ENCODE data around the gene COX8A.

Gene COX8A

GRCh38 chr11:64003807-64004589 is 29.6 kb downstream of the COX8A start:
- no peak for DNase-seq

DNA sequence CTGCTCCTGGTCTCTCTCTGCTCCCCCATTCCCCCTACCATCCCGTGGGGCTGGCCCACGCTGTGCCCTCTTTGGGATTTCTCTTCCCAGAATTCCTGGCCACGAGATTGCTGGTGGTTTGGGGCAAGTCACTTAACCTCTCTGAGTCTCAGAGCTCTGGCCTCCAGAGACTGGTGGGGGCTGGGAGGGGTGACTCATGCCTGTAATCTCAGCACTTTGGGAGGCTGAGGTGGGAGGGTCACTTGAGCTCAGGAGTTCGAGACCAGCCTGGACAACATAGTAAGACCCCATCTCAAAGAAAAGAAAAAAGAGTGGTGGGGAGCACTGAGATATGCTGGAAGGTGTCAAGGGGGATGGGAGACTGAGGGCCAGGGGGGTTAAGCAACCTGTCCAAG is 30.2 kb downstream of the COX8A start:
- DNase-seq, result no peak

GRCh38 chr11:64005691-64006090 is 31.3 kb downstream of the COX8A start:
- no peak for DNase-seq

DNA sequence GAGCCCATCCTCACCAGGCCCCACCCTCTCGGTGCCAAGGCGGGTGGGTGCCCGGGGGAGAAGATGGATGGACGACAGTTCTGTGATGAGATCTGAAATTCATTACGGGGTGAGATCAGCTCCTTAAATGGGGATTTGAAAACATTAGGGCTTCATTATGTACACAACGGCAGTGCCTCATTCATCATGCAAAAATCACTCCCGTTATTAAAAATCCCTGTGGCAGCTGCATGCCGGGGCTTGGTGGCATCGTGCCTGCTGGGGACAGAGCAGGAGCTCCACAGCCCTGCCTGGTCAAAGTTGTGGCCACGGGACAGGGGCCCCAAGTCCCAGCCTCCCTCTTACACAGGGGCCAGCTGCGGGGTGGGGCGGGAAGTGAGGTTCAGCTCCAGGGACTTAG is 32.0 kb downstream of the COX8A start:
- no peak for DNase-seq

- no peak for DNase-seq
These were observed 32.8 kb downstream of the COX8A start for GRCh38 chr11:64007160-64007628.

GRCh38 chr11:64007629-64008282 is 33.3 kb downstream of the COX8A start:
- no peak for DNase-seq

DNA sequence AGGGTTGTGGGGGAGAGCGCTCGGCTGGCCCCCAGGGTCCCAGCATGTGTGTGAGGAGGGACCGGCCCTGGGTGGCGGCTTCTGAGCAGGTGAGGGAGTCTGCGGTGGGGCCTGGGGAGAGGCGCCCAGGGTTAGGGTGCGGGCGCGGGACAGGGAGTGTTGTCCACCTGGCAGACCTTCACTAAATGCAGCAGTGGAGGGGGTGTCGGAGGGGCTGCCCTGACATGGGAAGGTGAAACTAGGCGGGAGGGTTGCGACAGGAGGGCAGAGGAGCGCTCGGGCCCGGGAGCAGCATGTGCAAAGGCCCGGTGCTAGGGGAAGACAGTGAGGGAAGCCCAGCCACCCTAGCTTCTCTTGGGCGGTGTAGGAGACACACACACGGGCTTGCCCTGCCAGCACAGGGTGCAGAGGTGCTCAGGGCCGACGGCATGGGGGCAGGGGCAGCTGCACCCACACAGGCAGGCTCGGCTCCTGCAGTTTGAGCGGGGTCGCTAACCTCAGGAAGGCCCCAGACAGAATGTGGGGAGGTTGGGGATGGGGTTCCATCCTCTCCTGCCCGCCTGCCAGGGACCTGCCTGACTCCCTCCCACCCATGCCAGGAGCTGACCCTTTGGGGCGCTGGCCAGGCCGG is 34.0 kb downstream of the COX8A start:
- no peak for DNase-seq

GRCh38 chr11:64008914-64009633 is 34.7 kb downstream of the COX8A start:
- no peak for DNase-seq

DNA sequence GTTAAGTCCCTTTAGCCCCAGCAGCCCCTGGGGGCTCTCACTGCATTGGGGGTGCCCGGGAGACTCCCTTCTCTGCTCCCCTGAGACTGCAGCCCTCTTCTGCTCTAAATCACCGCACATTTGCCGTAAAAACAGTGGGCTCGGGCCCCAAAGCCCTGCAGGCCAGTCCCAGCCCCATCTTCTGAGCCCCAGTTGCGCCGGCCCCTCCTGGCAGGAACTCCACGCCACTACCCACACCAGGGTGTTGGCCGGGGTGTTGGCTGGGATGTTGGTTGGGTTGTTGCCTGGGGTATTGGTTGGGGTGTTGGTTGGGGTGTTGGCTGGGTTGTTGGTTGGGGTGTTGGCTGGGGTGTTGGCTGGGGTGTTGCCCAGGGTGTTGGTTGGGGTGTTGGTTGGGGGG is 35.3 kb downstream of the COX8A start:
- no peak for DNase-seq

GRCh38 chr11:64010783-64011182 is 36.4 kb downstream of the COX8A start:
- DNase-seq, result no peak

GRCh38 chr11:64011371-64011770 is 37.0 kb downstream of the COX8A start:
- no peak for DNase-seq

DNA sequence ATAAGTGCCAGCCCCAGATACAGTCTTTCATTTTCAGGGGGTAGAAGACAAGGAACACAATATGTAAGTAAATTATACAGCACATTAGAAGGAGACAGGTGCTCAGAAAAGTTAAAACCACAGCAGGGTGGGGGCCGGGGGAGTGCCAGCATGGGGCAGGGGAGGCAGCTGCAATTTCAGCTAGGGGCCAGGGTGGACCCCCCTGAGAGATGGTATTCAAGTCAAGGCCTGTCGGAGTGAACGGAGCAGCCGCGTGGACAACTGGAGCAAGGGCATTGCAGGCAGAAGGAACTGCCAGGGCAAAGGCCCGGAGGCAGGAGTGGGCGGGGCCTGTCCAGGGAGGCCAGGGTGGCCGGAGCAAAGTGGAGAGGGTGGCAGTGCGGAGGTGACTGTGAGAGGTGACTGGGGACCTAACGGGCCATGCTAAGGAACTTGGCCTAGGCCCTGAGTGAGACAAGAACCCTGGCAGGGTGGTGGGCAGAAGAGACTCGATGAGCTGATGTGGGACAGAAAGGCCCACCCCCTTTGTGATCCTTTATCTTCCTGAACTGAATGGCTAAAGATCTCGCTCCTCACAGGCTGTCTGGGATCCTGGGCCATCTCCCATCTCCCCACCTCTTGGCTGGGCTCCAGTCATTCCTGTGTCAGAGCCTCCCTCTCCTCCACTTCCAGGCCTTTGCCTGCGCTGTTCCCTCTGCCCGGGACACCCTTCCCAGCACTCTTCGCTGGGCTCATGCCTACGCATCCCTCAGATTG is 38.9 kb downstream of the COX8A start:
- DNase-seq, result no peak

DNA sequence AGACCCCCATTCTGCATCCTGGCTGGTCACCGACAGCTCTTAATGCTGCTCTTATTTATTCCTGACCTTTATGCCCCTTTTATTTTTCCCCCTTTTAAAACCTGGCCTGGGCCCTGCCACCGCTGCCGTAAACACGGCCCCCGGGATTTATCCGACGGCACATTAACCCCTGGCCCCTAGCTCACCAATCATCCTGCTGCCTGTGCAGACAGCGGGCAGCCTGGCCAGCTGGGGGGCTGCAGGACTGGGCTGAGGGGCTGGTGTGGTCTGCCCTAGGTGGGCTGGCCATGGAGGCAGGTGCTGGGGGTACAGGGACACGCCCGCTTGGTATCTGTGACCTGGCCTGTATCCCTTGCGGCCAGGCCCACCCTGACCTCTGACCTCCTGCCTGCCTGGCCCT is 39.9 kb downstream of the COX8A start:
- DNase-seq, result no peak

DNA sequence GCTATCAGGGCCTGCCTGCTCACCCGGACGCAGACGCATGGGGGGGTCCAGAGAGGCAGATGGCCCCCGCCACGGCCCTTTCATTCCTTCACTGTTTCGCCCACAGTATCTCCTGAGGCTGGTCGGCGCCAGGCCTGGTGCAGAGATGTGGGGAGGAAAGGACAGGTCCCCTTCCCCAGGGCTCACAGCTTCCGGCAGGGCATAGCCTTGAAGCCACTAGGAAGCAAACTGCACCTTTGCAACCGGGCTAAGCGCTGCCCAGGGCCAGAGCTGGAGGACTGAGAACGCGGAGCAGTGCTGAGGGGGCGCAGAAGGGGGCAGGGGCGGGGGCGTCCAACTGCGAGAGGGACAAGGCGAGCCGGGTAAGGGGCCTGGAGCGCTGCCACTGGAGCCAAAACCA is 41.1 kb downstream of the COX8A start:
- no peak for DNase-seq

DNA sequence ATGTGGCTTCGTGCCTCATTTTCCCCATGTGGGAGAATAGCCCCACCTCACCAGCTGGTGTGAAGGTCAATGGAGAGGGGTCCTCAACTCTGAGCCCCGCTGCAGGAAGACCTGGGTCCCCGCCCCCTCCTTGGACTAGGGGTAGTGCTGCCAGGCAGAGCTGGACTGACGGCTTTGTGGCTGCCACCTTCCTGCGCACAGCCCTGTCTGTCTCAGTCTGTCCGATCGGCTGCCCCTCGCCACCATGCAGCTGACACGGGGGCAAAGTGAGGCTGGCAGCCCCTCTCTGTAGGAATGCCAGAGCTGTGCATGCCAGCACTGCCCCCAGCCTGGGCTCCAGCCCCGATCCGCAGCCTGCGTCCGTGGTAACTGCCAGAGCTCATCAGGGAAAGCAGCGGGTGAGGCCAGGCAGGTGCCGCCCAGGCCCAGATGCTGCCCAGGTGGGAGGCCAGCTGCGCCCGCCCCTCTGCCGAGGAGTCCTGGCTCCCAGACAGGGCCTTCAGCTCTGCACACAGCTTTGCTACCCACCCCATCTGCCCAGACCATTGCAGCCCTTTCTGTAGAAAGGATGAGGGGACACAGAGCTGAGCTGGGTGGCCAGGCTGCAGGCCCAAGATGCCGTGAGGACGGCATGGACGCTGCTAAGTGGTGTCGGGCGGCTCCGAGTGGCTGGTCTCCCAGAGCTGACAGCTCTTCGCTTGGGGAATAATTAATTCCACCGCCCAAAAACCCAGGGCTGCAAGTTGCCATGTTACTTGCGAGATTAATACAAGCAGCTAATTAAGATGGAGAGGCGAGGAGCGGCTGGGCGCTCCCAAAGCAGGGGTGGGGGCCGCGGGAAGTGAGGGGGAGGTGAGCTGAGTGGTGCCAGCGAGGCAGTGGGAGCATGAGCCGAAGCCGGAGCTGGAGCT is 41.8 kb downstream of the COX8A start:
- no peak for DNase-seq

- no peak for DNase-seq
These were observed 43.5 kb downstream of the COX8A start for GRCh38 chr11:64017945-64018224.

GRCh38 chr11:64018310-64018709 is 43.9 kb downstream of the COX8A start:
- no peak for DNase-seq

- DNase-seq, result no peak
These were observed 45.0 kb downstream of the COX8A start for GRCh38 chr11:64019106-64020037.

DNA sequence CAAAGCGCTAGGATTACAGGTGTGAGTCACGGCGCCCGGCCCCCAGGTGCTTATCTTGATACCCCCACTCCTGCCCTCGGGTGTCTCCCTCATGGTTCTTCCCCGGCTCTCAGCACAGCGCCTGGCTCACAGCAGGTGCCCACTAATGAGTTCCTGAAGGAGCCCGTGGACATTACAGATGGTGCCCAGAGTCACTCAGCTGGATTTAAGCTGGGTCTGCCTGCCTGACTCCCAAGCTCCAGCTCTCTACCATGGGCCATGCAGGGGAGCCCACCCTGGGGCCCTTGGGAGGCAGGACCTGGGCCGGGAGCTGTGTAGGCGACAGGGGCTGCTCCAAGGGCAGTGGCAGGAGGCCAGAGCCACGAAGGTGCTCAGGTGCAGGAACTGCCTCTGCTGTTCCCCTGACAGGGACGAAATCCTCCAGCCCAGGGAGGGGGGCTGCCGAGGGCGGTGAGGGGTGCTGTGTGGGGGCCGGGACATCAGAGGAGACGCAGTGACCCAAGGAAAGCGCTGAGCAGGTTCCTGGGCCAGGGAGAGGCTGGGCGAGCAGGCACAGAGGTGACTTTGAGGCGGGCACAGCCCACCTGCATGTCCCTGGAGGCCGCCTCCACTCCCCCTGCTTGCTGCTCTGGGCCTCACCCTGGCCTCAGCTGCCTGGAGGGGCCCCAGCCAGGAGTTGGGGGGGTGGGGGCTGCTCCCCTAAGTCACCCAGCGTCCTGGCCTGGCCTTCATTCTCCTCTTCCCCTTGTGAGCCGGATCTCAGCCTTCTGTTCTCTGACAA is 46.7 kb downstream of the COX8A start:
- DNase-seq, result no peak

GRCh38 chr11:64021757-64022093 is 47.3 kb downstream of the COX8A start:
- no peak for DNase-seq

All from activated CD4-positive, CD25-positive, alpha-beta regulatory T cell (primary cell).